Peyer's patch (tissue), 4 donors: ENCODE measurements around the gene FKBP11. TPM values are rescaled to one million over a fixed set of nuclear protein-coding genes. Genes with fewer than 3 reads are reported as not detected.

ENCODE experiments used
- DNase-seq, 3 donors: peaks; one replicate each; pipeline ENCODE4 v3.0.0-alpha.2; 2017 to 2019
- H3K27ac ChIP-seq, 4 donors: fragments of 200-600 bp; sonication (generic); one replicate each; pipeline ENCODE4 v1.5.1; 2016 to 2019
- H3K27me3 ChIP-seq, 2 donors: fragments of 200-600 bp; sonication (generic); one replicate each; pipeline ENCODE4 v1.5.1; 2019
- H3K36me3 ChIP-seq, 3 donors: fragments of 200-600 bp; sonication (generic); one replicate each; pipeline ENCODE4 v1.5.1; 2016 to 2019
- H3K4me1 ChIP-seq, 4 donors: fragments of 200-600 bp; sonication (generic); one replicate each; pipeline ENCODE4 v1.5.1; 2016 to 2019
- H3K4me3 ChIP-seq, 4 donors: fragments of 200-600 bp; sonication (generic); 1 replicate in 3 of 4; 2 replicates in 1 of 4; pipeline ENCODE4 v1.5.1; 2016 to 2019; ENCODE audit warnings: mild to moderate bottlenecking in 1 of 4
- H3K9me3 ChIP-seq, 4 donors: fragments of 200-600 bp; sonication (generic); one replicate each; pipeline ENCODE4 v1.5.1; 2016 to 2019; ENCODE audit warnings: mild to moderate bottlenecking in 1 of 4
- CTCF ChIP-seq, 6 experiments: fragments of 450-650 bp in 4 of 6; fragments of 200-600 bp in 2 of 6; sonication (generic) in 1 of 6; IDR thresholded peaks; one replicate each; pipeline ENCODE4 v1.5.1; 2017 to 2019; ENCODE audit warnings: antibody characterized with exemption in 6 of 6, mild to moderate bottlenecking in 3 of 6, moderate library complexity in 1 of 6
- POLR2A ChIP-seq, 2 donors: fragments of 450-650 bp; IDR thresholded peaks; one replicate each; pipeline ENCODE4 v1.5.1; 2017; ENCODE audit warnings: antibody characterized with exemption in 2 of 2, mild to moderate bottlenecking in 2 of 2, moderate library complexity in 2 of 2
- total RNA-seq, 4 donors: library from RNA; depleted of rRNA; stranded (reverse); fragments of >200 nt; gene quantifications; one replicate each; pipeline ENCODE4 v1.1.0, GENCODE V29; 2016

FKBP11 gene
- total RNA-seq, 4 donors from 2014 or later: 7.5 to 26.9 (median 12.6) TPM

GRCh38 chr12:48938805-48939204 lies 13.5 kb upstream of the FKBP11 start:
- H3K27me3 ChIP-seq: no peaks in the 10 kb centered on the region
- H3K9me3 ChIP-seq: no peaks in the 10 kb centered on the region
- DNase-seq: peak in 2 of 3 donors; percentile 73 to 80
- no peak overlapping the region for H3K4me3 ChIP-seq
- H3K36me3 ChIP-seq: peaks cover 0 to 60% (median 0%) of the 10 kb centered on the region in 3 donors
- no peak overlapping the region for H3K27ac ChIP-seq
- TF ChIP-seq CTCF (IDR thresholded peaks at IDR 0.05) (no peak), POLR2A (IDR thresholded peaks at IDR 0.05) (no peak)
- H3K4me1 ChIP-seq: no peaks in the 10 kb centered on the region

- no peaks in the 10 kb centered on the region for H3K4me1 ChIP-seq
- H3K4me3 ChIP-seq: no peak overlapping the region
- H3K9me3 ChIP-seq: no peaks in the 10 kb centered on the region
- DNase-seq: no peak
- TF ChIP-seq POLR2A (IDR thresholded peaks at IDR 0.05) (no peak), CTCF (IDR thresholded peaks at IDR 0.05) (no peak)
- no peak overlapping the region for H3K27ac ChIP-seq
- H3K36me3 ChIP-seq: peaks cover 0 to 73% (median 0%) of the 10 kb centered on the region in 3 donors
- H3K27me3 ChIP-seq: no peaks in the 10 kb centered on the region
Measured at GRCh38 chr12:48937170-48937569, 11.9 kb upstream of the FKBP11 start.

DNA sequence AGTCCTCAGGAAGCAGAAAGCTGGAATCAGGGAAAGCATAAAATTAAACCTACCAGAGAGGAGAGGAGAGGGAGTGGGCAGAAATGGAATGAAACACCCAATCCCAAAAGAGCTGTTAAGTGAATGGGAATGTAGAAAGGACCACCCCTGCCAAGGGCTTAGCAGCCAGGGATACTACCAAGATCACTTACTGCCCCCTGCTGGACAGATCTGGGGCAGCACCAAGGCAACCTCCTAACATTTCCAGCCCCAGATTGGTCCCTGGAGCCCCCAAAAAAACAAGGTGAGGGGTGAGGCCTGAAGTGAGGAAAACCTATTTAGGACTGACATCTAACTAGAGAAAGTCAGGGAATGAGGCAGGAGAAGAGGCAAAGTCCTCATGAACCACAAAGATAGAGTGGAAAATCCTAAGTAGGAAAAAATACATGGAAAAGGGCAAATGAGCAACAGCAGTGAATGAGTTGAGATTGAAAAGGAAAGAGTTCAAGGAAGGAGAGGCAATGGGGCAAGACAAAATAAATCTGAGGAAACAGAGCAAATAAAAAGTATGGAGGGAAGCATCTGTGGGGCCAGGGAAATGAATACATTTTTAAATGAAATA lies 11.2 kb upstream of the FKBP11 start:
- Histone ChIP-seq H3K27ac (no peak overlapping the region), H3K4me3 (no peak overlapping the region), H3K9me3 (no peaks in the 10 kb centered on the region), H3K27me3 (no peaks in the 10 kb centered on the region), H3K36me3 (peaks cover 0 to 76% (median 0%) of the 10 kb centered on the region in 3 donors), H3K4me1 (no peaks in the 10 kb centered on the region)
- peak; percentile 75 to 92 (median 79) for DNase-seq
- TF ChIP-seq CTCF (IDR thresholded peaks at IDR 0.05): peak; percentile 71 to 93 (median 77)
- TF ChIP-seq POLR2A (IDR thresholded peaks at IDR 0.05): no peak

DNA sequence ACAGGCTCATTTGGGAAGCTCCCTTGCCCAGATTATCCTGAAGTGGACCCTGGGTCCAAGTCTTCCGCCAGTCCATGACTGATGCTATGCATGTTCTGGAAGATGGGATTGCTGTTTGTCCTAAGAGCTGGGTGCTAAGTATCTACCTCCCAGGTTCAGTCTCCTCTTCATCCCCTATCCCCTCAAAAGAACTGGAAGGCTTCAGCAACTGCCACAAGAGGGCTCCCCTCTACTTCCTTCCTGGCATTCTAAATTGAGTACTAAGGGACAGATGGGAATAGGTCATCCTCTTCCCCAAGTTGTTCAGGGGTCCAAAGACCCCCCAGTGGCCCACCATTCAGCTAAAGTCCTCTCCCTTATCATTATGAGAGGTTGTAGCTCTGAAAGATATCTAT lies 9.0 kb upstream of the FKBP11 start:
- Histone ChIP-seq H3K27ac (peak overlapping the region; percentile 5 to 71 (median 57)), H3K36me3 (peaks cover 0 to 78% (median 0%) of the 10 kb centered on the region in 3 donors), H3K27me3 (no peaks in the 10 kb centered on the region), H3K9me3 (no peaks in the 10 kb centered on the region), H3K4me3 (no peak overlapping the region), H3K4me1 (no peaks in the 10 kb centered on the region)
- no peak for DNase-seq
- TF ChIP-seq POLR2A (IDR thresholded peaks at IDR 0.05): no peak
- TF ChIP-seq CTCF (IDR thresholded peaks at IDR 0.05): peak in 4 of 6 experiments; percentile 17 to 38 (median 30)

DNA sequence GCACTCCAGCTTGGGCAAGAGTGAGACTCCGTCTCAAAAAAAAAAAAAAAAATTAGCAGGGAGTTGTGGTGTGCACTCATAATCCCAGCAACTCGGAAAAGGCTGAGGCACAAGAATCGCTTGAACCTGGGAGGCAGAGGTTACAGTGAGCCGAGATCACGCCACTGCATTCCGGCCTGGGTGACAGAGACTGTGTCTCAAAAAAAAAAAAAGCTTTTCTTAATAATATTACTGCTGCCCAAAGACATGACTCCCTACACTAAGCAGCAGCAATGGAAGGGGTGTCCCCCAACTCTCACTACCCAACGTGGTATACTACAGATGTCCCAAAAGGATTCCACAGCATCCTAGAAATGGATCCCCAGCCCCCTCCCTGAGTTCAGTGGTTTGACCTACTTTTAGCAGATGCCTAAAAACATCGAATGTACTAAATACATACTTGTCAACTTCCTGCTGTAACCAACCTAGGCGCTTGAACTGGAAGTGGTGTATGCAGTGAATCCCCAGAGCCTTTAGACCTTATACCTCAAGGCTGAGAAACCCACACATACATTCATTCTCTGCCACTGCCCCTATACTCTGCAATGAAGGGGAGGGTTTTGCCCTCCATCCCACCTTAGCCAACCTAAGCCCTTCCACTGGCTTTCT lies 8.5 kb upstream of the FKBP11 start:
- peak overlapping the region; percentile 5 to 73 (median 58) for H3K27ac ChIP-seq
- no peaks in the 10 kb centered on the region for H3K9me3 ChIP-seq
- TF ChIP-seq CTCF (IDR thresholded peaks at IDR 0.05) (no peak), POLR2A (IDR thresholded peaks at IDR 0.05) (no peak)
- DNase-seq: peak in 1 of 3 donors; percentile 65
- H3K4me3 ChIP-seq: peak overlapping the region in 1 of 4 donors; percentile 16
- H3K4me1 ChIP-seq: no peaks in the 10 kb centered on the region
- peaks cover 0 to 76% (median 0%) of the 10 kb centered on the region in 3 donors for H3K36me3 ChIP-seq
- H3K27me3 ChIP-seq: no peaks in the 10 kb centered on the region
